HG02759 (cell line): ENCODE results near the gene RFX1.
"Not testable (repeated sequence)": the region's sequence is repeated elsewhere in the genome, so short reads cannot be mapped to it uniquely, and the experiment has no call there.

Source experiments
- ATAC-seq: cut with Tn5 transposase; IDR thresholded peaks from one replicate; pipeline ENCODE4 v1.9.1; 2021; ENCODE audit warnings: mild to moderate bottlenecking, moderate library complexity; ENCODE audit not compliant: unreplicated experiment

The RFX1 gene

DNA sequence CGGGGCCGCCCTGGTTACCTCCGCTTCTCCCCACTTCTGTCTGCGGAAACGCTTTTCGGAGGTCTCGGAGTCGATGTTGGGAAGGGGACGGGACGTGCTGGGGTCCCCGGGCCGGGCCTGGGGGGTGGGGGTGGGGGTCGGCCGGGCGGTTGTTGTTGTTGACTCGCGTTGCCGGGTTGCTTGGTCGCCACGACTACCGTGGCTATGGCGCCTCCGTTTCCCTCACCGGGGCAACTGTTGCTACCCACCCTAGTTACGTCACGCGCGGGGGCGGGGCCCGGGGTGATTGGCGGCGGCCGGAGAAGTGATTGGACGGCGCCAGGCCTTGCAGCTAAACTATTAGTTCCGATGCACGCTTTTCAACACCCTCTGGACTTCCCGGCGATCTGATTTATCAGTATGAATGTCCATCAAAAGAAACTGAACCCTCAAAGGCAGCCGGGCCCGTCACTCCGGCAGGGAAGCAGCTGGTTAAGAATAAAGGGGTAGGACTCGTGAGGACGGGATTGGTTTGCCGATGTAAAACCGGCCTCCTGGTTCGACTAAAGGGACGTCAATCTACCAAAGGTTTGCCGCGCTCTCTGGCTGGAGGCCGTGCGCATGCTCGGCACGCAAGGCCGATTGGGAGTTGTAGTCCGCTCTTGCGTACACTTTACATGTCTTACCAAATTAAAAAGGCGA is at the start of gene RFX1:
Gene RFX1 (minus strand): TSS at position 236 of the 681 bp plus-strand sequence. CDS start 12,477 bp downstream, outside the sequence.
- peak; percentile 75 for ATAC-seq

DNA sequence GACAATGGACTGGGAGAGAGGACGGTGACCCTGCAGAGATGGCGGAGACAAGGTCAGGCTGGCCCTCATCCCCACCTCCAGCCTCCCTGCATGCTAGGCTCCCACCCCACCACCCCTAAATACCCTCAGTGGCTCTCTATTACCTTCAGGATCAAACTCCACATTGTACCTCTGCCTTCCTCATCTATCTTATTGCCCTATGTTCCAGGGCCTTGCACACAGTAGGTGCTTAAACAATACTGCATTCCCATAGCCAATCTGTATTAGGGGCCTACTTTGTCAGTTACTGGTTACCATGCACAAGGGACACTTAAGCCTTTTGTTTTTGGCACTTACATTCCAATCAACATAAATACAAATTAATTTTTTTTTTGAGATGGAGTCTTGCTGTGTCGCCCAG is 49.3 kb upstream of the RFX1 start:
- no peak for ATAC-seq

DNA sequence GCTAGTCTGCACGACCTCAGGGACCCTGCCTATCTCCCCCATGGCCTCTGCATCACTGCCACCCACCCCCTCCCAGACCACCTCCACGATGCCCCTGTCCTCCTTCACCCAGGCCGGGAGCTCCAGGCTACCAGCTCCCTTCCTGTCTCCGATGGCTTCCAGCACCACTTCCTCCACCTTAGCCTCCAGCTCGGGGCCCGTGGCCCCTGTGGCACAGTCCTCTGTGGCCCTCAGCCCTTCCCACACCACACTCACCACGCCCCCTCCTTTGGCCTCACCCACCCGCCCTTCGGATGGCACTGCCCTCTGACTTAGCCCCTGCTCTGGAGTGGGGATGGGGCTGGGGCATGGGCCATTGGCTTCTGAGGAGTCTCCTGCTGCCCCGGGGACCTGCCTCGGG is 48.6 kb upstream of the RFX1 start:
- no peak for ATAC-seq

DNA sequence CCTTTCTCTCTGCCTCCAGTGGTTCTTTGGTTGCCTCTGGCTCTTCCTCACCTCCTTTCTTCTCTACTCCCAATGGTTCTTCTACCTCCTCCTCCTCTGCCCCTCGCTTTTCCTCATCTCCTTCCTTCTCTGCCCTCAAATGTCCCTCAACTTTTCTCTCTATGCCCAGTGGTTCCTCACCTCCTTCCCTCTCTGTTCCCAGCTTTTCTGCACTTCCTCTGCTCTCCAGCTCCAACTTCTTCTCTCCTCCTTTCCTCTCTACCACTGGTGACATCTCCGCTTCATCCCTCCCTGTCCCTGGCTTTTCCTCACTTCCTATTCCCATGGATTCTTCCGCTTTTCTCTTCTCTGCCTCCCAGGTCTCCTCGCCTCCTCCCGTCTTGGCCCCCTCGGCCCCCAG is 48.0 kb upstream of the RFX1 start:
- ATAC-seq = no peak

DNA sequence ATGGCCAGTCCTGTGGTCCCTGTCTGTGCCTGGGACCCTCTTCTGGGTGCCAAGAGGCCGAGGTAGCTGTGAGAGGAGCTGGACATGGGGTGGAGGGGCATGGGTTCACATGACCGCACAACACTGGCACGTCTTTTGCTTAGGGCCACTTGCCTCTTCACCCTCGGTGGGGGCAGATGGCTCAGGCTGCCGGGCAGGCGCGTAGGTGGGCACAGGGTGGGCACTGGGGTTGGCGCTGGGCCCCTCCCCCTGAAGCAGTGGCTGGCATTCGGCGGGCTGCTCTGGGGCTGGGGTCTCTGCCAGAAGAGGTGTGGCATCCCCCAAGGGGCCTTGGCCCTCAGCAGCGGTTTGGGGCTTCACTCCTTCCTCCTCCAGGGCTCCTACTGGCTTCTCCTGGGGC is 47.4 kb upstream of the RFX1 start:
- no peak for ATAC-seq

DNA sequence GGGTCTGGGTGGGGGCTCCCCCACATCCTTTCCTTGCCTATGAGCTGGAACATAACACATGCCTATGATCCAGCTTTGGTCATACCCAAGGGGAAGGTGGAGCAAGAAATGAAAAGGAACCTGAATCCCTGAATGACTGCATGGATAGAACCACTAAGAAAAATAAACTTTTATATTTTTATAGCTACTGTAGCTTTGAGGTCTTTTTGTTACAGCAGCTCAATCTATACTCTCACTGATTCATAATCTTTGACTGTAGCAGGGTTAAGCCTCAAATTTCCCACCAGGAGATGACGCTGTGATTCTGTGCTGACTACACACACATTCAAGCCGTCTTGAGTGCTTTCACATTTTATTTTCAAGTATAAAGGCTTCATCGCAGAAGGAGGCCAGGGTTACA is 46.9 kb upstream of the RFX1 start:
- ATAC-seq = no peak

DNA sequence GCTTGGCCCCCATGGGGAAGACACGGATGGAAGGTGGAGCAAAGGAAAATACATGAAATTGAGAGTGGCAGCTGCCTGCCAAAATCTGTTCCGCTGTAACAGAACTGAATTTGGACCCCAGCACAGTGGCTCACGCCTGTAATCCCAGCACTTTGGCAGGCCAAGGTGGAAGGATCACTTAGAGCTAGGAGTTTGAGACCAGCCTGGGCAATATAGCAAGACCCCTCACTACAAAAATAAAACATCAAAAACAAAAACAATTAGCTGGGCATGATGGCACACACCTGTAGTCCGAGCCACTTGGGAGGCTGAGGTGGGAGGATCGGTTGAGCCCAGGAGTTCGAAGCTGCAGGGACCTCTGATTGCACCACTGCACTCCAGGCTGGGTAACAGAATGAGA is 46.4 kb upstream of the RFX1 start:
- no peak for ATAC-seq

DNA sequence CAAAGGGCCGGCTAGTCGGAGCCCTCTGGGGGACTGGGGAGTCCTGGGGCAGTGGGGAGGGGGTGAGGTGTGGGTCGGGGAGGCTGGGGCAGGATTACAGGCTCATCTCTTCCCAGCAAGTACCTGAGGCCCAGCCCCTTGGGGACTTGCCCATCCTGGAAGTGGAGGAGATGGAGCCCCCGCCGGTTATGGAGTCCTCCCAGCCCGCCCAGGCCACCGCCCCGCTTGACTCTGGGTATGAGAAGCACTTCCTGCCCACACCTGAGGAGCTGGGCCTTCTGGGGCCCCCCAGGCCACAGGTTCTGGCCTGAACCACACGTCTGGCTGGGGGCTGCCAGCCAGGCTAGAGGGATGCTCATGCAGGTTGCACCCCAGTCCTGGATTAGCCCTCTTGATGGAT is 45.9 kb upstream of the RFX1 start:
- ATAC-seq = no peak

DNA sequence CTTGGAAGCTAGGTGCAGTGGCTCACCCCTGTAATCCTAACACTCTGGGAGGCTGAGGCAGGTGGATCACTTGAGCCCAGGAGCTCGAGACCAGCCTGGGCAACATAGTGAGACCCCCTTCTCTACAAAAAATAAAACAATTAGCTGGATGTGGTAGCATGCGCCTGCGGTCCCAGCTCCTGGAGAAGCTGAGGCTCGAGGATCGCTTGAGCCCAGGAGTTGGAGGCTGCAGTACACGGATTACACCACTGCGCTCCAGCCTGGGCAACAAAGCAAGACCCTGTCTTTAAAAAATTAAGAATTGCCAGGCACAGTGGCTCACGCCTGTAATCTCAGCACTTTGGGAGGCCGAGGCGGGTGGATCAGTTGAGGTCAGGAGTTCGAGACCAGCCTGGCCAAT is 44.8 kb upstream of the RFX1 start:
- ATAC-seq = not testable (repeated sequence)

DNA sequence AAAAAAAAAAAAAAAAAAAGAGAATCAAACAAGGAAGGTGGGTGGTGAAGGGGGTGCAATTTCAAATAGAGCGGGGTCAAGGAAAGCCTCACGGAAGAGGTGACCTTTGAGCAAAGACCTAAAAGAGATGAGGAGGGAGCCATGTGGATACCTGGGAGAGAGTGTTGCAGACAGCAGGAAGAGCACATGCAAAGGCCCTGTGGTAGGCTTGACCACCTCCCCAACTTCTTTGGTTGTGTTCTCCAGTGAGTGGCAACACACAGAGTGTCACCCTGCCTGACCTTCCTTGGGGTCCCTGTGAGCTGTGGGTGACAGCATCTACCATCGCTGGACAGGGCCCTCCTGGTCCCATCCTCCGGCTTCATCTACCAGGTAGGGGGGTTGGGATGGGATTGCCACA is 44.4 kb upstream of the RFX1 start:
- no peak for ATAC-seq

DNA sequence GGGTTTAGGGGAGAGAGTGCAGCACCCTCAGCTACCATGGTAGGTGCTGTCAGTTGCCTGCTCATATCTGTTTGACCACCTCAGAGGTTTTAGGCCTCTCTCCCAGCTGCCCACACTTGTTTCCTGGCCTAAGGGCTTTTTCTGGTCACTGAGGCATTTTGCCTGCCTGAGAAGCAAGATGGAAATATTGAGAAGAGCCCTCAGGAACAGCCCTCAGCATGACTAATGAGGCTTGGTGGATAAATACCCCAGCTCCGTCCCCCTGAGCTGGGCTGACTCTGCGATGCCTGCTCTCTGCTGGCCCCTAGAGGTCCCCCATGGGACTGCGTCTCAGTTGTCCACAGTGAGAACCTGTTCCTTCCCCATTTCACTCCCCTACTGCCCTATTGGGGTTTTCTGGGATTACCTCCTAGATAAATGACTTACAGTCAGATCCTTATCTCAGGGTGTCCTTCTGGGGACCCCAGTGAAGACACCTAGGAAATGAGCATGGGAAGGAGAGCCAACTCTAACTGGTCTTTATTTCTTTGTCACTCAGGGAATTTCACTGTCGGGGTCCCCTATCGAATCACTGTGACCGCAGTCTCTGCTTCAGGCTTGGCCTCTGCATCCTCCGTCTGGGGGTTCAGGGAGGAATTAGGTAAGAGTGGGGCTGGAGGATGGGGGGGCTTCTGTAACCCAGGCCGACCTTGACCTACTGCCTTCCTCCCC is 42.5 kb upstream of the RFX1 start:
- ATAC-seq = no peak

DNA sequence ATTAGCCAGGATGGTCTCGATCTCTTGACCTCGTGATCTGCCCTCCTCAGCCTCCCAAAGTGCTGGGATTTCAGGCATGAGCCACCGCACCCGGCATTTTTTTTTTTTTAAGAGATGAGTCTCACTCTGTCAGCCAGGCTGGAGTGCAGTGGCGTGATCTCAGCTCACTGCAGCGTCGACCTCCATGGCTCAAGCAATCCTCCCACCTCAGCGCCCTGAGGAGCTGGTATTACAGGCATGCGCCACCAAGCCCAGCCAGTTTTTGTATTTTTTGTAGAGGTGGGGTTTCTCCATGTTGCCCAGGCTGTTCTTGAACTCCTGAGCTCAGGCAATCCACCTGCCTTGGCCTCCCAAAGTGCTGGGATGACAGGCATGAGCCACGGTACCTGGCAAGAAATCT is 41.7 kb upstream of the RFX1 start:
- not testable (repeated sequence) for ATAC-seq

DNA sequence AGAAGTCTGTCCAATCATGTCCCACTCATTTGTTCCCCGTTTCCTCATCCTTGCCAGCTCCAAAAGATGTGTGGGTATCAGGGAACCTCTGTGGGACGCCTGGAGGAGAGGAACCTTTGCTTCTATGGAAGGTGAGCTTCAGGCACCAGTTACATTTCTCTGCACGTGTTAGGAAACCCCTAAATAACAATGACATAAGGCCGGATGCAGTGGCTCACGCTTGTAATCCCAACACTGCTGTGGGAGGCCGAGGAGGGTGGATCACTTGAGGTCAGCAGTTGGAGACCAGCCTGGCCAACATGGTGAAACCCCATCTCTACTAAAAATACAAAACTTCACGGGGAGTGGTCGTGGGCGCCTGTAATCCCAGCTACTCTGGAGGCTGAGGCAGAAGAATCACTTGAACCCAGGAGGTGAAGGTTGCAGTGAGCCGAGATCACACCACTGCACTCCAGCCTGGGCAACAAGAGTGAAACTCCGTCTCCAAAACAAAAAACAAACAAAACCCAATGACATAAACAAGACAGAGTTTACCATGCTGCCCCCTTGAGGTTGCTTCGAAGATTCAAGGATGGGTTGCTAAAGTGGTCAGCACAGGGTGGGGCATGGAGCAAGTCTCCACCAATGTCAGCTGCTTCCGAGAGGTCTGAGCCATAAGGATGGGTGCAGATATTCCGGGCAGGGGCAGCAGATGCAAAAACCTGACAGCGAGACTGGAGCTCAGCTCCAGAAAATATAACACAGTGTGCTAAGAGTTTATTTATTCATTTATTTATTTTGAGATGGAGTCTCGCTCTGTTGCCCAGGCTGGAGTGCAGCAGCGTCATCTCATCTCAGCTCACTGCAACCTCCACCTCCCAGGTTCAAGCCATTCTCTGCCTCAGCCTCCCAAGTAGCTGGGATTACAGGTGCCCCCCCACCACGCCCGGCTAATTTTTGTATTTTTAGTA is 36.8 kb upstream of the RFX1 start:
- not testable (repeated sequence) for ATAC-seq

DNA sequence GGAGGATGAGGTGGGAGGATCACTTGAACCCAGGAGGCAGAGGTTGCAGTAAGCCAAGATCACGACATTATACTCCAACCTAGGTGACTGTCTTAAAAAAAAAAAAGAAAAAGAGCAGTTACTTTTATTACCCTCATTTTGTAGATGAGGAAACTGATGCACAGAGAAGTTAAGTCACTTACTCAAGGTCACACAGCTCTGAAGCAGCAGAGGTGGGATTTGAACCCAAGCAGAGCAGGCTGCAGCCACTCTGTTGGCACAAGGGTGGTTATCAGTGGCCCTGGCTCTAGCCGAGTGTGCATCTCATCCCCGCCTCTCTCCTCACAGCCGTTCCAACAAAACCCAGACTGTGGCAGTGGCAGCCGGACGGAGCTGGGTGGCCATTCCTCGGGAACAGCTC is 33.1 kb upstream of the RFX1 start:
- no peak for ATAC-seq

DNA sequence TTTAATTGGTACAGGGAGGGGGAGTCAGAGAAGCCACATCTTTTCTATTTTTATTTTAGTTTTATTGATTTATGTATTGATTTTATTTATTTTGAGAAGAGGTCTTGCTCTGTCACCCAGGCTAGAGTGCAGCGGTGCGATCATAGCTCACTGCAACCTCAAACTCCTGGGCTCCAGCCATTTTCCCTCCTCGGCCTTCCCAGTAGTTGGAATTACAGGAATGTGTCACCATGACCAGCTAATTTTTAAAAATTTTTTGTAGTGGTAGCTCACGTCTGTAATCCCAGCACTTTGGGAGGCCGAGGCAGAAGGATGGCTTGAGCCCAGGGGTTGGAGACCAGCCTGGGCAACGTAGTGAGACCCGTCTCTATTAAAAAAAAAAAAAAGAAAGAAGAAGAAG is 29.6 kb upstream of the RFX1 start:
- ATAC-seq = no peak

DNA sequence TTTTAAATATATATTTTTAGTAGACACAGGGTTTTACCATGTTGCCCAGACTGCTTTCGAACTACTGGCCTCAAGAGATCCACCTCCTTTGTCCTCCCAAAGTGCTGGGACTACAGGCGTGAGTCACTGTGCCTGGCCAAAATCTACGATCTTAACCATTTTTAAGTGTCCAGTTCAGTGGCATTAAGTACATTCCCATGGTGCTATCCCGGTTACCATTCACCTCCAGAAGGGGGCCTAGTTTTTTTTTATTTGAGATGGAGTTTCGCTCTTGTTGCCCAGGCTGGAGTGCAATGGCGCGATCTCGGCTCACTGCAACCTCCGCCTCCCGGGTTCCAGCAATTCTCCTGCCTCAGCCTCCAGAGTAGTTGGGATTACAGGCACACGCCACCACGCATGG is 29.0 kb upstream of the RFX1 start:
- not testable (repeated sequence) for ATAC-seq

DNA sequence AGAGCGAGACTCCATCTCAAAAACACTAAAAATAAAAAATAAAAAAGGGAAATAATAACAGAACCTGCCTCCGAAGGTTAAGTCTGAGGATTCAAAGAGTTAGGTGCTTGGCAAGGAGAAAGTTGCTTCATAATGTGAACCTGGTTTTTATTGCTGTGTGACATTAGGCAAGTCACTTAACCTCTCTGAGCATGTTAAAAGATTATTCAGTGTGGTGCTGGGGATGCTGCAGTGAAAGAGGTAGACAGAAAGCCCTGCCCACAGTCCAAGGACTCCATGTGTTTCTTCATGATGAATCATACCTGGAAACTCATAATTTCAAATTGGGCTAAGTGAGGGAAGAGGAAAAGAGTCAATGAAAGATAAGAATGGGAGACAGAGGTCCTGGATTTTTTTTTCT is 27.8 kb upstream of the RFX1 start:
- ATAC-seq = no peak

DNA sequence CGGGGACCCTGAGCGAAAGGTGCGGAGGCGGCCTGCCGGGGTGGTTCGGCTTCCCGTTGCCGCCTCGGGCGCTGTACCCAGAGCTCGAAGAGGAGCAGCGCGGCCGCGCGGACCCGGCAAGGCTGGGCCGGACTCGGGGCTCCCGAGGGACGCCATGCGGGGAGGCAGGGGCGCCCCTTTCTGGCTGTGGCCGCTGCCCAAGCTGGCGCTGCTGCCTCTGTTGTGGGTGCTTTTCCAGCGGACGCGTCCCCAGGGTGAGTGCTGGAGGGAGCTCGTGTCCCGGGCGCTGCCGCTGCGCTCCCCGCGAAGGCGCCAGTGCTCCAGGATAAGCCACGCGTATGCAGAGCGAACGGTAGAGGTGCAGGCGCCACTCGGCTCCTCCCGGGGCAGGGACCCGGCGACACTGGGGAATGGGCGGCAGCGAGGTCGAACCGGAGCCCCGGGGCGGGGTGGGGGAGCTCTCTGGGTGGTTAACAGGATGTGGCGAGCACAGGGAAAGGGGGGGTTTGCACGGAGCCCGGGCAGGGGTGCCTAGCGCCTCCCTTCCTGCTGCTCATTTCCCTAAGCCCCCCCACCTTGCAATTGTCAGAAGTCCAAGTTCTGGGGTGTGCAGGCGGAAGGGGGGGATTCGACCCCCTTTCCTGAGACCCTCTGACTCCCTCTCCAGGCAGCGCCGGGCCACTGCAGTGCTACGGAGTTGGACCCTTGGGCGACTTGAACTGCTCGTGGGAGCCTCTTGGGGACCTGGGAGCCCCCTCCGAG is 25.8 kb upstream of the RFX1 start, which contains the start of gene IL27RA:
Gene IL27RA (plus strand): TSS at position 44 of the 762 bp plus-strand sequence. CDS start 111 bp downstream, at position 155.
- ATAC-seq = peak; percentile 64

DNA sequence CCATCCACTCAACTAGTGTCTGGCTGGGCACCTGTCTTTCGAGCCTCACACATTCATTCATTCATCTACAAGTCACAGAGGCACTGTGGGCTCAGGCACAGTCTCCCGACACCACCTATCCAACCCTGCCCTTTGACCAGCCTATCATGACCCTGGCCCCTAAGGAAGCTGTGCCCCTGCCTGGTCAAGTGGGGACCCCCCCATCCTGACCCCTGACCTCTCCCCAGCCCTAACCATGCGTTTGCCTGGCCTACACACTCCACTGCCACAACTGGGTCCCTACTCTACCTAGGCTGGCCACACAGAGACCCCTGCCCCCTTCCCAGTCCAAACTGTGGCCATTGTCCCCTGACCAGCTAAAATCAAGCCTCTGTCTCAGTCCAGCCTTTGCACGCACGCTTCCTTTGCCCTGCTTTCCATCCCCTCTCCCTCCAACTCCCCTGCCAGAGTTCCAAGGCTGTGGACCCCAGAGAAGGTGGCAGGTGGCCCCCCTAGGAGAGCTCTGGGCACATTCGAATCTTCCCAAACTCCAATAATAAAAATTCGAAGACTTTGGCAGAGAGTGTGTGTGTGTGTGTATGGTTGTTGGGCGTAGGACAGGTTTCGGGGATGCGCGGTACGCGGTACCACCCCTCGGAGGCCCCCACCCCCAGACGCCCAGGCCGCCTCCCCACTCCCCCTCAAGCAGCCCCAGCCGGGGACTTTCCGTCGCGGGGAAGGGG is 25.0 kb upstream of the RFX1 start:
- no peak for ATAC-seq

DNA sequence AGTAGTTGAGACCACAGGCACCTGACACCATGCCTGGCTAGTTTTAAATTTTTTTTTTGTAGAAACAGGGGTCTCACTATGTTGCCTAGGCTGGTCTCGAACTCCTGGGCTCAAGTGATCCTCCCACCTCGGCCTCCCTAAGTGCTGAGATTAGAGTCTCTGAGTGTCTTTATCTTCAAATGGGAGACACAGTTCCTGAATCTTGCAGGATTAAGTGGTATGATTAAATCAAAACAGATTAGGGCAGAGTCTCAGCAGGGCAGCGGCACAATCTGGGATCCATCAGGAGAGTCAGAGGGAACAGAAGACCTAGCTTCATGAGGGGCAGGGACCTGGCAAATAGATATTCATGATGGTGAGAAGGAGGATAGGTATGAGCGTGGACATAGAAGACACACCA is 22.8 kb upstream of the RFX1 start:
- no peak for ATAC-seq
